Mucosa of descending colon (tissue), 3 donors: Measurements from ENCODE around the gene SPPL3. TPM values are rescaled to one million over a fixed set of nuclear protein-coding genes. Genes with fewer than 3 reads are reported as not detected.

Experiments
- ATAC-seq: fragments of 200-7000 bp; cut with Tn5 transposase; one replicate; pipeline ENCODE4 v1.9.1; 2020; ENCODE audit warnings: mild to moderate bottlenecking, moderate library complexity
- DNase-seq, 3 donors: peaks; one replicate each; pipeline ENCODE4 v3.0.0-alpha.2; 2020
- H3K36me3 ChIP-seq: fragments of 200-600 bp; one replicate; pipeline ENCODE4 v1.8.0; 2021; ENCODE audit warnings: low read depth, mild to moderate bottlenecking
- H3K4me1 ChIP-seq: fragments of 200-600 bp; one replicate; pipeline ENCODE4 v1.8.0; 2021; ENCODE audit warnings: low read depth, mild to moderate bottlenecking
- H3K4me3 ChIP-seq: fragments of 200-600 bp; one replicate; pipeline ENCODE4 v1.8.0; 2021; ENCODE audit warnings: mild to moderate bottlenecking
- H3K9me3 ChIP-seq: fragments of 200-600 bp; one replicate; pipeline ENCODE4 v1.8.0; 2021; ENCODE audit warnings: mild to moderate bottlenecking
- intact Hi-C, 2 donors: fragments of 100-400 bp; cut with DNase I in 1 of 2; cut with micrococcal nuclease in 1 of 2; formaldehyde crosslinking; loops; one replicate each; pipeline versions ENCODE4 v1.11.0 to v1.11.1; 2022; cut with DNase I, micrococcal nuclease
- total RNA-seq, 3 donors: library from RNA; stranded (reverse); fragmentation: NEBNext Ultra II Directional in 2 of 3; extraction: Animal tissue kit (Norgen Biotek cat#: 25700) in 2 of 3; gene quantifications; one replicate each; pipeline versions ENCODE4 v1.2.1 to v1.2.4, GENCODE V29; 2021 to 2023
- TF ChIP-seq, protein P1 (sequence below): fragments of 200-600 bp; IDR thresholded peaks from one replicate; pipeline ENCODE4 v1.8.0; 2022; ENCODE audit warnings: antibody characterized with exemption, mild to moderate bottlenecking
- donor health status: DM: no; HTN: no; CAD: no; lungs with moderate emphysema.
- donor health status: DM: no; HTN: no; CAD: no.
- donor health status: DM: no; HTN: yes; CAD: no.

Gene SPPL3
- total RNA-seq, 3 donors from 2014 or later = 51.8 to 72.1 (median 65.6) TPM

DNA sequence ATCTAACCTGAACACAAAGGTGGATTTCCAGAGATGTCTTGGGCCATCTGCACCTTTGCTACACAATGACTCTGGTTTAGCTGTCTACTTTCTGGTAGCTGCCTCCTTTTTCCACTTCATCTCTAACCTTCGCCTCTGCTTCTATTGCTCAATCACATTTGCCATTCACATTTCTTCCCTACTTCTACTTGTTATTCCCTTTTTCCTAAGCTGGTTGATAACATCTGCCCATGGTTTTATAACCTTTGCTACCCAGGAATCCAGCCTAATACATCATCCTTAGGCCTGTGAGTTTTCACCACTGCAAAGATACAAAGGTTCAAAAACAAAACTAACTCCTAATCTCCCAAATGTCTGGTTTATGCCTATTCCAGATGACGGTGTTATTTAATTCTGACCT is 13.2 kb downstream of the SPPL3 start:
- Histone ChIP-seq H3K4me3 (no peak overlapping the region), H3K4me1 (peaks cover 9% of the 10 kb centered on the region), H3K36me3 (no peaks in the 10 kb centered on the region), H3K9me3 (no peaks in the 10 kb centered on the region)
- DNase-seq (no peak), ATAC-seq (no peak)
- TF ChIP-seq, protein P1, sequence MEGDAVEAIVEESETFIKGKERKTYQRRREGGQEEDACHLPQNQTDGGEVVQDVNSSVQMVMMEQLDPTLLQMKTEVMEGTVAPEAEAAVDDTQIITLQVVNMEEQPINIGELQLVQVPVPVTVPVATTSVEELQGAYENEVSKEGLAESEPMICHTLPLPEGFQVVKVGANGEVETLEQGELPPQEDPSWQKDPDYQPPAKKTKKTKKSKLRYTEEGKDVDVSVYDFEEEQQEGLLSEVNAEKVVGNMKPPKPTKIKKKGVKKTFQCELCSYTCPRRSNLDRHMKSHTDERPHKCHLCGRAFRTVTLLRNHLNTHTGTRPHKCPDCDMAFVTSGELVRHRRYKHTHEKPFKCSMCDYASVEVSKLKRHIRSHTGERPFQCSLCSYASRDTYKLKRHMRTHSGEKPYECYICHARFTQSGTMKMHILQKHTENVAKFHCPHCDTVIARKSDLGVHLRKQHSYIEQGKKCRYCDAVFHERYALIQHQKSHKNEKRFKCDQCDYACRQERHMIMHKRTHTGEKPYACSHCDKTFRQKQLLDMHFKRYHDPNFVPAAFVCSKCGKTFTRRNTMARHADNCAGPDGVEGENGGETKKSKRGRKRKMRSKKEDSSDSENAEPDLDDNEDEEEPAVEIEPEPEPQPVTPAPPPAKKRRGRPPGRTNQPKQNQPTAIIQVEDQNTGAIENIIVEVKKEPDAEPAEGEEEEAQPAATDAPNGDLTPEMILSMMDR = no peak
- intact Hi-C loops = no loop called here

DNA sequence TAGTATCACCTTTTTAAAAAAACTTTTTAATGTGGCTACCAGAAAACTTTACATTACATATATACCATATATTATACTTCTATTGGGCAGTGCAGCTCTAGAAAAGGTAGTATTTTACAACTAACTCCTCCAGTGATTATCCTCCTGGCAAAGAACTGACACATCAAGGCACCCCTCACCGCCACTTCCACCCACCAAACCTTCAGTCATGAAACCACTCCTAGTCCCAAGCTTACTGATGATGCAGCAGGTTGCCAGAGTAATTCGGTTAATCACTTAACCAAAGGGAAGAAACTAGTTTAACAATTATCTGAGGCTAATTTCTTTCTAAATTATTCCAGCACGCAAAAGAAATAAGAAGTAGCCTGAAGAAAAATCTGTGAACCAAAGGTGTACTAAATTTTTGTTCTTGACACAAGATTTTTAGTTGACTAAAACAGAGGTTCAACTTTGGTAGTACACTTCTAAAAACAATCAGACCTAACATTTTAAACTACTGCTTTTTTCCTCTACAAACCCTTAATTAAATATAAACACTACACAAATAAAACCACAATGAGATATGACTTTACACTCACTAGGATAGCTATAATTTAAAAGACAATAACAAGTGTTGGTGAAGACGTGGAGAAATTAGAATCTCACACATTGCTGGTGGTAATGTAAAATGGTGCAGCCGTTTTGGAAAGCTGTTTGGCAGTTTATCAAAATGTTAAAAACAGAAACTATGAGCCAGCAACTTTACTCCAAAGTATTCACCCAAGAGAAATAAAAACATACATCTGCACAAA is 16.7 kb downstream of the SPPL3 start:
- H3K4me1 ChIP-seq = peaks cover 9% of the 10 kb centered on the region
- no peak overlapping the region for H3K4me3 ChIP-seq
- no peaks in the 10 kb centered on the region for H3K36me3 ChIP-seq
- no peak for ATAC-seq
- intact Hi-C loops = no loop called here
- DNase-seq = no peak
- no peaks in the 10 kb centered on the region for H3K9me3 ChIP-seq
- TF ChIP-seq, protein P1 = no peak

- intact Hi-C loops = no loop called here
- Histone ChIP-seq H3K4me3 (no peak overlapping the region), H3K4me1 (peaks cover 9% of the 10 kb centered on the region), H3K36me3 (no peaks in the 10 kb centered on the region), H3K9me3 (no peaks in the 10 kb centered on the region)
- TF ChIP-seq, protein P1 = no peak
- DNase-seq (no peak), ATAC-seq (peak; percentile 28)
These were observed 17.7 kb downstream of the SPPL3 start for GRCh38 chr12:120886199-120887018.

GRCh38 chr12:120885521-120885920 is 18.6 kb downstream of the SPPL3 start:
- ATAC-seq (no peak), DNase-seq (no peak)
- TF ChIP-seq, protein P1 = no peak
- H3K4me1 ChIP-seq = peaks cover 9% of the 10 kb centered on the region
- no peaks in the 10 kb centered on the region for H3K9me3 ChIP-seq
- intact Hi-C loops = no loop called here
- no peak overlapping the region for H3K4me3 ChIP-seq
- no peaks in the 10 kb centered on the region for H3K36me3 ChIP-seq

DNA sequence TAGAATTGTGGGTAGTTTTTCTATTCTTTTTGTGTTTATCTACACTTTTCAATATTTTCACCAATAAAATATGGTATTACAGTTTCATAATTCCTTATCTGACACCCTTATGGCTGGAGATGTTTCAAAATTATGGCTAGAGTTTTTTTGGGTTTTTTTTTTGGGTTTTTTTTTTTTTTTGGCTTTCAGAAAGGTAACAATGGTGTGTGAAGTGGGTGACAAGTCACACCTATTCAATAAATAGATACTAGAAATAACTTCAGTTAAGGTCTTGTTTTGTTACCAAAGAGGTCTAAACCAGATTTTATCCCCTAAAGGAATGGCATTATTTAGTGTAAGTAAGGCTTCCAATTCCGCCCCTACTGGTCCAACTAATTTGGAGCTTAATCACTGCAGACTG is 19.5 kb downstream of the SPPL3 start:
- TF ChIP-seq, protein P1 = no peak
- no peak overlapping the region for H3K4me3 ChIP-seq
- intact Hi-C loops = no loop called here
- H3K36me3 ChIP-seq = no peaks in the 10 kb centered on the region
- no peaks in the 10 kb centered on the region for H3K9me3 ChIP-seq
- DNase-seq = no peak
- peaks cover 9% of the 10 kb centered on the region for H3K4me1 ChIP-seq
- ATAC-seq = no peak
